ENCODE measurements around the gene STOM. TPM values are rescaled to one million over a fixed set of nuclear protein-coding genes. Genes with fewer than 3 reads are reported as not detected.
A peak's percentile ranks its signal among the peaks of the same experiment; 100 is the strongest.

The STOM gene
- total RNA-seq, 1 experiment from 2014 or later, result 22.4 TPM

DNA sequence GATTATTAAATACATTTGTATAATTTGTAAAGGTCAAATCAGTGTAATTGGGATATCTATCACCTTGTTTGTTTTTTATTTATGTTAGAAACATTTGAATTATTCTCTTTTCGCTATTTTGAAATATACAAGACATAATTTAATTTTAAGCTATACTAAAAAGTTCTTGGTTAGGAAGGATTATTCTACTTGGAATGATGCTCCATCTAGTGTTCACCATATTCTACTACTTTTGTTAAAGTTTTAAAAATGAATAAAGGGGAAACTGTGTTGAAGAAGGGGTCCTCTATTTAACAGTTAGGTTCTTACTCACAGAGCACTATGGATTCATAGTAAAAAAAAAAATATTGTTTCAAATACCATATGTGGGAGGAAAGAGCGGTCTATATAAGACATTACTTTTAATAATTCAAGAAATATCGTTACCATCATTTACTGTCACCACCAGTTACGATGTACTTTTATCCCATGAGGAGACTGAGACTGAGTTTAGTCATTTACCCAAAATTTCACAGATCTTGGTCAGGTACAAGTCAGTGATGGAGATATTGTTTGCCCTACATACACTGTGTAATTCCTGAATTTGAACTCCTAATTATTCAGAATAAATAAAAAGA lies 6.3 kb upstream of the STOM start:
- H2AFZ ChIP-seq (ENCODE audit: low read depth, low read length, poor library complexity, severe bottlenecking), result peak overlapping the region; percentile 36
- H3K4me1 ChIP-seq (ENCODE audit: control insufficient read depth in 1 of 2, insufficient read depth in 2 of 2, low read length in 2 of 2), result no peaks in the 10 kb centered on the region
- no peak overlapping the region for H3K4me3 ChIP-seq (replicated peaks in 1 of 2; ENCODE audit: low read depth in 1 of 2, low read length in 2 of 2)
- no peak overlapping the region for H3K4me2 ChIP-seq (ENCODE audit: low read length)
- ChIA-PET CTCF (interaction anchor here (0.9 to 2.8 kb wide), 8 partner anchors 9 to 163 kb away, joined by 3 to 37 read pairs (median 4); no protein-coding TSS in a partner anchor), RAD21 (ENCODE audit: low non-redundant PET in 1 of 2, low total read pairs in 2 of 2, uncharacterized antibody in 2 of 2, unreplicated experiment in 2 of 2) (interaction anchor here (0.6 to 0.9 kb wide), 2 partner anchors 89 to 108 kb away, joined by 4 read pairs; partner anchors contain the start of gene GSN (in 1 of the 2)), POLR2A (no interaction called here)
- H3K9me3 ChIP-seq (ENCODE audit: control insufficient read depth in 1 of 2, insufficient read depth in 1 of 2, low read depth in 1 of 2, low read length in 2 of 2), result no peaks in the 10 kb centered on the region
- no peaks in the 10 kb centered on the region for H3K9me2 ChIP-seq (ENCODE audit: insufficient read depth)
- no TSS peak for BruUV-seq (replicated peaks)
- DNase-seq (ENCODE audit: low read depth, low spot score) (no peak), ATAC-seq (no peak)
- peak; percentile 78 for TF ChIP-seq RAD21 (IDR thresholded peaks at IDR 0.05; ENCODE audit: low read depth)
- TF ChIP-seq, protein P1, sequence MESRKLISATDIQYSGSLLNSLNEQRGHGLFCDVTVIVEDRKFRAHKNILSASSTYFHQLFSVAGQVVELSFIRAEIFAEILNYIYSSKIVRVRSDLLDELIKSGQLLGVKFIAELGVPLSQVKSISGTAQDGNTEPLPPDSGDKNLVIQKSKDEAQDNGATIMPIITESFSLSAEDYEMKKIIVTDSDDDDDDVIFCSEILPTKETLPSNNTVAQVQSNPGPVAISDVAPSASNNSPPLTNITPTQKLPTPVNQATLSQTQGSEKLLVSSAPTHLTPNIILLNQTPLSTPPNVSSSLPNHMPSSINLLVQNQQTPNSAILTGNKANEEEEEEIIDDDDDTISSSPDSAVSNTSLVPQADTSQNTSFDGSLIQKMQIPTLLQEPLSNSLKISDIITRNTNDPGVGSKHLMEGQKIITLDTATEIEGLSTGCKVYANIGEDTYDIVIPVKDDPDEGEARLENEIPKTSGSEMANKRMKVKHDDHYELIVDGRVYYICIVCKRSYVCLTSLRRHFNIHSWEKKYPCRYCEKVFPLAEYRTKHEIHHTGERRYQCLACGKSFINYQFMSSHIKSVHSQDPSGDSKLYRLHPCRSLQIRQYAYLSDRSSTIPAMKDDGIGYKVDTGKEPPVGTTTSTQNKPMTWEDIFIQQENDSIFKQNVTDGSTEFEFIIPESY (IDR thresholded peaks at IDR 0.05; ENCODE audit: extremely low read depth, insufficient replicate concordance, low read length), result no peak
- TF ChIP-seq JUND (IDR thresholded peaks at IDR 0.05), result no peak
- TF ChIP-seq, protein P2, sequence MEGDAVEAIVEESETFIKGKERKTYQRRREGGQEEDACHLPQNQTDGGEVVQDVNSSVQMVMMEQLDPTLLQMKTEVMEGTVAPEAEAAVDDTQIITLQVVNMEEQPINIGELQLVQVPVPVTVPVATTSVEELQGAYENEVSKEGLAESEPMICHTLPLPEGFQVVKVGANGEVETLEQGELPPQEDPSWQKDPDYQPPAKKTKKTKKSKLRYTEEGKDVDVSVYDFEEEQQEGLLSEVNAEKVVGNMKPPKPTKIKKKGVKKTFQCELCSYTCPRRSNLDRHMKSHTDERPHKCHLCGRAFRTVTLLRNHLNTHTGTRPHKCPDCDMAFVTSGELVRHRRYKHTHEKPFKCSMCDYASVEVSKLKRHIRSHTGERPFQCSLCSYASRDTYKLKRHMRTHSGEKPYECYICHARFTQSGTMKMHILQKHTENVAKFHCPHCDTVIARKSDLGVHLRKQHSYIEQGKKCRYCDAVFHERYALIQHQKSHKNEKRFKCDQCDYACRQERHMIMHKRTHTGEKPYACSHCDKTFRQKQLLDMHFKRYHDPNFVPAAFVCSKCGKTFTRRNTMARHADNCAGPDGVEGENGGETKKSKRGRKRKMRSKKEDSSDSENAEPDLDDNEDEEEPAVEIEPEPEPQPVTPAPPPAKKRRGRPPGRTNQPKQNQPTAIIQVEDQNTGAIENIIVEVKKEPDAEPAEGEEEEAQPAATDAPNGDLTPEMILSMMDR (IDR thresholded peaks at IDR 0.05 in 2 of 3, conservative IDR thresholded peaks at IDR 0.05 in 1 of 3; ENCODE audit: borderline replicate concordance in 1 of 3, insufficient read depth in 1 of 3, low read depth in 2 of 3, low read length in 2 of 3), result peak; percentile 19 to 93 (median 54); a peak in 5 of 6 replicates
- no peak for TF ChIP-seq CEBPB (IDR thresholded peaks at IDR 0.05; ENCODE audit: low read depth)
- H3K27me3 ChIP-seq (ENCODE audit: insufficient read depth, low read length), result no peaks in the 10 kb centered on the region
- H3K27ac ChIP-seq (ENCODE audit: low read depth, low read length), result no peak overlapping the region
- intact Hi-C loops (cut with micrococcal nuclease), result loop anchor here (1.0 kb wide), 2 partner anchors 56 to 163 kb away; no protein-coding TSS in a partner anchor
- no peaks in the 10 kb centered on the region for H3K79me2 ChIP-seq (ENCODE audit: insufficient read depth, low read length)
- no peaks in the 10 kb centered on the region for H3K36me3 ChIP-seq (ENCODE audit: control insufficient read depth in 1 of 2, insufficient read depth in 2 of 2, low read length in 2 of 2)
- H4K20me1 ChIP-seq (ENCODE audit: insufficient read depth), result no peaks in the 10 kb centered on the region
- no peak overlapping the region for H3K9ac ChIP-seq (ENCODE audit: low read length)

Data from HCT116 (cell line).